COR-L47 (cell line): Measurements from ENCODE around the gene RCOR1.
"Not testable (repeated sequence)": the region's sequence is repeated elsewhere in the genome, so short reads cannot be mapped to it uniquely, and the experiment has no call there.

Source experiments
- DNase-seq: peaks from one replicate; lab custom pipeline; 2025; lab: John Stamatoyannopoulos, UW

RCOR1 gene

DNA sequence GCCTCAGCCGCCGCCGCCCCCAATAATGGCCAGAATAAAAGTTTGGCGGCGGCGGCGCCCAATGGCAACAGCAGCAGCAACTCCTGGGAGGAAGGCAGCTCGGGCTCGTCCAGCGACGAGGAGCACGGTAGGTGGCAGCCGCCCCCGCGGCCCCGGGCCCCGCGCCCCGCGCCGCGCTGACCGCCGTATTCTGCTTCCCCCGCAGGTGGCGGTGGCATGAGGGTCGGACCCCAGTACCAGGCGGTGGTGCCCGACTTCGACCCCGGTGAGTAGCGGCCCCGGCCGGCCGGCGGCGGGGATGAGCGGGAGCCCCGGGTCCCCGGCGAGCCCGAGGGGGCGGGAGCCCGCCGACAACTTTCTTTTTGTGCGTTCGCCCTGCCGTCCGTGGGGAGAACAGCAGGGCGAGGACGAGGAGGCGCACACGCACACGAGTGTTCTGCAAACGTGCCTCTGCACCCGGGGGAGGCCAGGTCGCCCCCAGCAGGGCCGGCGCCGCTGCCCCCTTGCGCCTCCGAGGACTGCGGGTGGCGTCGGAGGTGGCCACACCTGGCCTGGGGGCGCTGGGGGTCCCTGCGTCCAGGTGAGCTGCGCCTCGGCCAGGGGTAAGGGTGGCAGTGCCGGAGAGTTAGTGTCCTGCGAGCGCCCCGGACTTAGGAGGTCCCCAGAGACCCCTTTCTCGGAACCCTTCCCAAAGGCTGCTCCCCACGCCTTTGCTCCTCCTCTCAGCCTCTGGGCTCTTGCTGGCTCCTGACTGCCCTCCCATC lies 794 bp downstream of the RCOR1 start:
- DNase-seq = peak; percentile 49

DNA sequence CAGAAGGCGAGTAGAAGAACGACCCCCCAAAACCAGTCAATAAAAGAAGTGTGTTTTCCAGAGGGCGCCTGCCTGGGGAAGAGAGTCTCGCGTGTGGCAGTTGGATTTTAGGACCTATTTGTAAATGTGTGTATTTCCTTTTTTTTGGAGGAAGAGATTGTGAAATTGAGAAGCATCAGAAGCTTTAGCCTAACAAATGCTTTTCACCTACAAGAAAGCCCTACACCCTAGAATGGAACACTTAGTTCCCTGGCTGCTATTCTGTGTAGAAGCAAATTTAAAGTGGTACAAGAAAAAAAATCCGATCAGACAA lies 1.3 kb downstream of the RCOR1 start:
- DNase-seq = no peak

DNA sequence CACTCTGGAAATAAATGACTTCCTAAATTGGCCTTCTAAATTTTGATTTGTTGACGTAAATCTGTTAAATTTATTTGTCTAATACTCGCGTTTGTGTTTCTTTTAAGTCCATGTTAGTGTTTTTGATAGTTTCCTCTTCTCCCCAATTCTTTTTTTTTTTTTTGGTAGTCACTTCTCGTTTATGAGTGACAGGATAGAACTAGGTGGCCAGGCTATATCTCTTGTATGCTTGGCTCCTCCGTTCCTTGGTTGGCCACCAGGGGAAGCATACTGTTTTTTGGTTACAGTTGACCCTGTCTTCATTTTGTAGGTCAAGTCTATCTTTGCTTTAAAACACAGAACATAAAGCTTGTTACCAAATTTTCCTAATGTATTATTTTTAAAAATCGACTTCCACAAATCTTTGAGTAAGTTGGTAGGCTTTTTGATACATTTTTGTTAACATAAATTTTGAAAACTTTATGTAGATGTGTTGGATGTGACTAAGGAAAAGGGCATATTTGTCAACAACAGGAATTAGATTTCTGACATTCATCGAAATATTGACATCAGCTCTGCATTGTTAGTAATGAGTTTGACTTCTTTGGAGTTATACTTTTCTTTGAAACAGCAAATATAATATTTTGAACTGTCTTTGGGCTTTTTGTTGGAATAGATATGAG lies 2.2 kb downstream of the RCOR1 start:
- peak; percentile 65 for DNase-seq

DNA sequence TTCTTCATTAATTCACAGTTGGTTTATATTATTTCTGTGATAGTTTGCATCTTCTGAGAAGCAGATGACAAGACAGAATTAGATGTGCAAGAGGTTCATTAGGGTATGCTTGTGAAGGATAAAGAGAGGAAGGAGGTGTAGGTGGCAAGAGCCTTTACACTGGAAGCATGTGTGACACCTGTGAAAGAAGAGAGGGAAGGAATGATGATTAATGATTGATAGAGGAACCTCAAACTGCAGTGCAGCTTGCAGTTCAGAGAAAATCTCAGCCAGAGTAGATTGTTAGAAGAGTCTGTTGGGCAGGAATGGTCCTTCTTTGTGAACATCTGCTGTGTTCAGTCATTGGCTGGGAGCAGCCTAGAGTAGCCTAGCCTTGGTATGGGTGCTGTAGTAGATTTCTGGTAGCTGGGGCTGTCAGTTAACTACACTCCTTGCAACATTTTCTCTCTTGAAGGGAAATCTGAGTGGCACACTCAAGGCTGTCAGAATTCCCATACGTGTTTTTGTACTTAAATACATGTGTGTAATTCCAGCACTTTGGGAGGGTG lies 9.0 kb downstream of the RCOR1 start:
- no peak for DNase-seq

DNA sequence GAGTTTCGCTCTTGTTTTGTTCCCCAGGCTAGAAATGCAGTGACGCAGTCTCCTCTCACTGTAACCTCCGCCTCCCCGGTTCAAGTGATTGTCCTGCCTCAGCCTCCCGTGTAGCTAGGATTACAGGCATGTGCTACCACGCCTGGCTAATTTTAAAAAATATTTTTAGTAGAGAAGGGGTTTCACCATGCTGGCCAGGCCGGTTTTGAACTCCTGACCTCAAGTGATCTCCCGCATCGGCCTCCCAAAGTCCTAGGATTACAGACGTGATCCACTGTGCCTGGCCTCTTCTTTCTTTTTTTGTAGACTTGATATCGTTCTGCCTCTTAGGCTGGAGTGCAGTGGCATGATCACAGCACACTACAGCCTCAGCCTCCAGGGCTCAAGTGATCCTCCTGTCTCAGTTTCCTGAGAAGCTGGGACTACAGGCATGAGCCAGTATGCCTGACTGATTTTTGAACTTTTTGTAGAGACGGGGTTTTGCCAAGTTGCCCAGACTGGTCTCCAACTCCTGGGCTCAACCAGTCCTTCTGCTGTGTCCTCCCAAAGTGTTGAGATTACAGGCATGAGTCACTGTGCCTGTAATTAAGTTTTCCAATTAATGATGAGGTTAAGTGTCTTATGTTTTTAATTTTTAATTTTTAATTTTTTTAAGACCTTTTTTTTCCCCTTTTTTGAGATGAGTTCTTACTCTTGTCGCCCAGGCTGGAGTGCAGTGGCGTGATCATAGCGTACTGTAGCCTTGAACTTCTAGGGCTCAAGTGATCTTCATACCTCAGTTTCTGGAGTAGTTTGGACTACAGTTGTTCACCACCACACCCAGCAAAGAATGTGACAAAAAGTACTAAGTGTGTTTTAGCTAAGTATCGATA lies 10.2 kb downstream of the RCOR1 start:
- no peak for DNase-seq

DNA sequence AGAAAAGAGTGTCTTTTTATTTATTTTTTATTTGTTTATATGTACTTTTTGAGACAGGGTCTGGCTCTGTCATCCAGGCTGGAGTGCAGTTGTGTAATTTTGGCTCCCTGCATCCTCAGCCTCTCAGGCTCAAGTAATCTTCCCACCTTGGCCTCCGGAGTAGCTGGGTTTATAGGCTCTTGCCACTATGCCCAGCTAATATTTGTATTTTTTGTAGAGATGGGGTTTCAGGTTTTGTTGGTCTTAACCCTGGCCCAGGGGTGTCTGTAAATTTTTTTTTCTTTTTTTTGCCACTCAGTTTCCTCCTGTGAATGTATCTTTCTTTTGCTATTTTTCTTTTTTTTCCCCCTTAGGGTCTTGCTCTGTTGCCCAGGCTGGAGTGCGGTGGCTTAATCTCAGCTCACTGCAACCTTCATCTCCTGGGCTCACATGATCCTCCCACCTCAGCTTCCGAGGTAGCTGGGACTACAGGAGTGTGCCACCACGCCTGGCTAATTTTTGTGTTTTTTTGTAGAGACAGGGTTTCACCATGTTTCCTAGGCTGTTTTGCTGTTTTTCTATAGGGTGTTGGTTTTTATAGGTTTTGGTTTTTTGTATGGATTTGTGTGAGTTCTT lies 11.0 kb downstream of the RCOR1 start:
- no peak for DNase-seq

DNA sequence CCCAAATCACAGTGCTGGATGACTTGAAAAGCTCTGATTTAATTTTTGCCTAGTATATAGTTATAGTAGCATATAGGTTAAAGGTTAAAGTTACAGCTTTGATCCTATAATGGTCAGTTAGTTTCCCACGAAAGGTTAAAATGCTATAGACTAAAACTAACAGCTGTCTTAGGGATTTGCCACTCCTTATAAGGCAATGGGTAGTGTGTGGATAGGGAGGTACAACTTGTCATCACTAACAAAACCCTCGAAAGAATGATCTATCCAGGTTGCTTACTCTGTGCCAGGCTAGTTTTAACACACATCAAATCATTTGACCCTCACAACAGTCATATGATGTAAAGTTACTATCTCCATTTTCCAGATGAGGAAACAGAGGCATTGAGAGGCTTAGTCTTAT lies 11.7 kb downstream of the RCOR1 start:
- no peak for DNase-seq

DNA sequence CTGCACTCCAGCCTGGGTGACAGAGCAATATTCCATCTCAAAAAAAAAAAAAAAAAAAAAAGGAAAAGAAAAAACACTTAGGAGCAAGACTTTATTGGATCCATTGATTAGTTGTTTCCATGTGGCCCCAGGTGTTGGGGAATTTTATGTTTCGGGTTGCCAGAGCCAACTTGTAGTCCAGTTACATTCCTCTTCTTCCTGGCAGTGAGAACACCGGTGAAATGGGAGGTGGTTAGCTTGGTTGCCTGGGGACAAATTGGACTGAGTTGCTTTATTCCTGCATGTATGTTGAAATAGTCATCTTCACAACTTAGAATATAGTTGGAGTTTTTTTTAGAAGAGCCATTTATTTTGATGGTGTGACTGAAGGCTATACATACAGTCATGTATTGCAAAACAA lies 12.6 kb downstream of the RCOR1 start:
- no peak for DNase-seq

DNA sequence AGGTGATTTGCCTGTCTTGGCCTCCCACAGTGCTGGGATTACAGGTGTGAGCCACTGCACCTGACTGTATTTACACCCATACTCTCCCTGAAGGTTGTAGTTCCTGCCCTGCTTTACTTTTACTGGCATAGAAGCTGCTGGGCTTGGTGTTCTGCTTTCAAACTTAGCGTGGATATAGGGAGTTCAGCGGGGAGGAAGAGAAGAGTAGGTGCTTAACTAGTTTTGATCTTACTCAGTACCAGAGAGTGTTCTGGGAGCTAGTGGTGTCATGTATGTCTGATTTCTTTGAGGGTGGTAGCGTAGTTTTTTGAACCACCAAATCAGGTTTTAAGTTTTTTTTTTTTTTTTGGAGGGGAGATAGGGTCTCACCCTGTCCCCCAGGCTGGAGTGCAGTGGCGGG lies 13.8 kb downstream of the RCOR1 start:
- DNase-seq = no peak

DNA sequence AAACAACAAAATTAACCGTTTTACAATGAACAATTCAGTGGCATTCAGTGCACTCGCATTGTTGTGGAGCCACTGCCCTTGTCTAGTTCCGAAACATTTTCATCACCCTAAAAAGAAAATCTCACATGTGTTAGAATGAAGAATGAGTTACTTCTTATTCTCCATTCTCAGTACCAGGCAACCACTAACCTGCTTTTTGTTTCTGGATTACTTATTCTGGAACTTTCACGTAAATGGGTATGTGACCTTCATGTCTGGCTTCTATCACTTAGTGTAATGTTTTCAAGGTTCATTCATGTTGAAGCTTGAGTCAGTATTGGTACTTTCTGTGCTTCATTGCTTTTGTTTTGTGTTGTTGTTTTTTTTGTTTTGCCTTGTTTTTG lies 15.6 kb downstream of the RCOR1 start:
- DNase-seq = no peak

DNA sequence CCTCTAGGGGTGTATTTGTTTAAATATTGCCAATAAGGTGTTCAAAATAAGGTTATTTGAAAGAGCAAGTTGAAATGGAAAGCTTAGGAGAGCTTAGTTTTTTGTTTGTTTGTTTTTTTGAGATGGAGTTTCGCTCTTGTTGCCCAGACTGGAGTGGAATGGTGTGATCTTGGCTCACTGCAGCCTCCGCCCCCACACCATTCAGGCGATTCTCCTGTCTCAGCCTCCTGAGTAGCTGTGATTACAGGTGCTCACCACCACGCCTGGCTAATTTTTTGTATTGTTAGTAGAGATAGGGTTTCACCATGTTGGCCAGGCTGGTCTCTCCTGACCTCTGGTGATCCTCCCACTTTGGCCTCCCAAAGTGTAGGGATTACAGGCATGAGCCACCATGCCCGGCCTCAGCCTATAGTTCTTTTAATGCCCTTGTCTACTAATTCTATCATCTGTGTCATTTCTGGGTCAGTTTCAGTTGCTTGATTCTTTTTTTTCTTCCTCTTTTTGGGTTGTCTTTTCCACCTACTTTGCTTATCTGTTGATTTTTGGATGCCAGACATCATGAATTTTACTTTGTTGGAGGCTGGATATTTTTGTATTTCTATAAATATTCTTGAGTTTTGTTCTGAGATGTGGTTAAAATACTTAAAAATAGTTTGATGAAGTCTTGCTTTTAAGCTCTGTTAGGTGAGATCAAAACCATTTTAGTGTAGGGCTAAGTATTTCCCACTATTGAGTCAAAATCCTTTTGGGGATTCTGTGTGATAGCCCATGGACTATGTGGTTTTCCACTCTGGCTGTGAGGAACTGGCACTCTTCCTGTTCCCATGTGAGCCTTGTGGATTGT lies 18.7 kb downstream of the RCOR1 start:
- DNase-seq = no peak

DNA sequence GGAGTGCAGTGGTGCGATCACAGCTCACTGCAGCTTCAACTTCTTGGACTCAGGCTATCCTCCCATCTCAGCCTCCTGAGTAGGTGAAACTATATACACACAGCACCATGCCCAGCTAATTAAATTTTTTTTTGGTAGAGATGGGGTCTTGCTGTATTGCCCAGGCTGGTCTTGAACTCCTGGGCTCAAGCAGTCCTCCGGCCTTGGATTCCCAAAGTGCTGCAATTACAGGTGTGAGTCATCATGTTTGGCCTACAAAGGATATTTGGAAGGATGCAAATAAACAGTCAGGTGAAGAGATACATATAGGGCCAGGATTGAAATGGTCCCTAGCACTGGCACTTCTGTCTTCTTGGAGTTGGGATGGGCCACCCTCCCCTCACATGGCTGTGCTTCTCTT lies 23.9 kb downstream of the RCOR1 start:
- DNase-seq = no peak

DNA sequence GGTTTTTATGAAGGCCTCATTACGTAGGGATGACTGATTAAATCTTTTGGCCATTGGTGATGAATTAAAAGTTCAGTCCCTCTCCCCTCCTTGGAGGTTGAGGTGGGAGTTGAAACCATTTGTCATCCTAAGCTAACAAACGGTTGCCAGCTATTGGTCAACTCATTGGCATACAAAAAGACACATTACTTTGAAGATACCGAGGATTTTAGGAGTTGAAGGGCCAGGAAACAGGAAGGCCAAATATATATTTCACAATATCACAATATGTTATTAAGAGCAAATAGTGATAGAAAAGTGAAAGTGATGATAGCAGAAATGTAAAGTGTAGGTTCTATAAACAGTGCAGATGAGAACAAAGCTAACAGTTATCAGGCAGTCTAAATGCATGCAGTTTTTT lies 24.4 kb downstream of the RCOR1 start:
- DNase-seq = no peak

DNA sequence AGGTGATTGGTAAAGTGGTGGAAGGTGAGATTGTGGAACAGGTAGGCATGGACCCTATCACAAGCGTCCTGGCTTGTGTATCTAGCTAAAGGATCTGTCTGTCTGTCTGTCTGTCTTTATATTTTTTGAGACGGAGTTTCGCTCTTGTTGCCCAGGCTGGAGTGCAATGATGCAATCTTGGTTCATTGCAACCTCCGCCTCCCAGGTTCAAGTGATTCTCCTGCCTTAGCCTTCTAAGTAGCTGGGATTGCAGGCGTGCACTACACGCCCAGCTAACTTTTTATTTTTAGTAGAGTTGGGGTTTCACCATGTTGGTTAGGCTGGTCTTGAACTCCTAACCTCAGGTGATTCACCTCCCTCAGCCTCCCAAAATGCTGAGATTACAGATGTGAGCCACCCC lies 26.6 kb downstream of the RCOR1 start:
- DNase-seq = not testable (repeated sequence)

DNA sequence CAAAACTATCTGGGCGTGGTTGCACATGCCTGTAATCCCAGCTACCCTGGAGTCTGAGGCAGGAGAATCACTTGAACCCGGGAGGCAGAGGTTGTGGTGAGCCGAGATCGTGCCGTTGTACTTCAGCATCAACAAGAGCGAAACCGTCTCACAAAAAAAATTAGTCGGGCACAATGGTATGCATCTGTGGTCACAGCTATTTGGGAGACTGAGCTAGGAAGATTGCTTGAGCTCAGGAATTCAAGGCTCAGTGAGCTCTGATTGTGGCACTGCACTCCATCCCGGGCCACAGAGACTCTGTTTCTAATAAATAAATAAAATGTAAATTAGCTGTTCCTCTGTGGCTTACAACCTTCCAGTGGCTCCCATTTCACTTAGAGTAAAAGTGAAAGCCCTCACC lies 28.0 kb downstream of the RCOR1 start:
- no peak for DNase-seq

DNA sequence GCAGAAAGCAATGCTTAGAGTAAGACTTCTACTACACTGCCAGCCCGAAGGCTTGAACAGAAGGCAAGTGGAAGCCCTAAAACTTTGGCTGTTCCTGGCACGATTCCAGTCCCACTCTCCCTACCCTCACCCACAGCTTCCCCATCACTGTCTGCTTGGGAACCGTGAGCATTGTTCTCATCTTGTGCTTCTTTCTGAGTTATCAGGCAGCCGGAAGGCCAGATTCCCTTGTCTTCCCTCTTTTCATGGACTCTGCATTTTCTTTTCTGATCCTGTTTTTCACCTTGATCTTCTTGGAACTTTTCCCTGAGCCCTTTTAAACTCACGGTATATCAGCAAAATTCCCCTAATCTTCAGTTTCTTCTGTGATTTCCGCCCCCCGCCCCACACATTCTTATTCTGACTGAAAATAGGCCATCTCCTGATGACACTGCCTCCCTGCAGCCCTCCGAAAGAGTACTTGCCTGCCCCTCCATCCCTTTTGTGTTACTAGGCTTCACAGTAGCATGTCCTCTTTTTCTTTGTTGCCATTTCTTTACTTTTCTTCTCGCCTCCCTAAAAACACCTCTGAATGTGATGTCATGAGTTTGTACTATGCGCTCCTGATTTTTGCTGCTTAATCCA lies 29.9 kb downstream of the RCOR1 start:
- DNase-seq = no peak

DNA sequence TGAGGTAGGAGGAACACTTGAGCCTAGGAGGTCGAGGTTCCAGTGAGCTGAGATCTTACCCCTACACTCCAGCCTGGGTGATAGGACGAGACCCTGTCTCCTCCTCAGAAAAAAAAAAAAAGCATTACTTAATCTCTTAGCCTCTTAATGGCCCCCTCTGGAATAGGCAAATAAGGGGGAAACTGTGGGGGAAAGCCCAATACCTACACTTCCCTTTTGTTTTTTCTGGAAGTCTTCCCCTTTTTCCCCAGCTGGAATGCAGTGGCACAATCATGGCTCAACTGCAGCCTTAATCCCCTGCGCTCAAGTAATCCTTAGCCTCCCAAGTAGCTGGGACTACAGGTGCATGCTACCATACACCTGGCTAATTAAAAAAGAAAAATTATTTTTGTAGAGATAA lies 32.2 kb downstream of the RCOR1 start:
- DNase-seq = no peak

DNA sequence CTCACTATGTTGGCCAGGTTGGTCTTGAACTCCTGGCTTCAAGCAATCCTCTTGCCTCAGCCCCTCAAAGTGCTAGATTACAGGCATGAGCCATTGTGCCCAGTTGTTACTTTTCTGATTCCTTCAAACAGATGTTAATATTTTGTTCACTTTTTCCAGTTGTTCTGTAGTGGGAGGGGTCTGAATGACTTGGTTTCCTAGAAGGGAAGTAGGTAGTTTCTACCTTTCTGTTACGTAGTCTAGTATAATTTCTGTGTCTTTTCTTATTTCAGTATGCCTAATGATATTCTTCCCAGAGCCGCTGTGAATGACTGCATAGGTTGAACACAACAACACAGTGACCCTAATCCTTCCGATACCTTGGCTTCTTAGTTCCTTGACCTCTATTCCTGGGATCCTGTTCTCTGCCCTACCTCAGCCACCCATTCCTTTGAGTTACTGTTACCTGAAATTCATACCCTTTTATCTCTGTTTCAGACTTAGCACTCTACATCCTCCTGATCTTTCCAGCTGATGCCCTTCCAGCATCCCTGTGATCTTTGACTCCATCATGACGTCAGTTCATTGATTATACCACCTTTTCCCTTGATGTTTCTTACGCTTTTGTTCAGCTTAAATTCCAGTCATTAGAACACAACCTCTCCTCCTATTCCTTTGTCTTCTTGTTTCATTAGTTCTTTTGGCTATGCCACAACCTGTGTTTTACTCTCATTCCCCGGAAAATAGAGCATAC lies 33.3 kb downstream of the RCOR1 start:
- DNase-seq = no peak

DNA sequence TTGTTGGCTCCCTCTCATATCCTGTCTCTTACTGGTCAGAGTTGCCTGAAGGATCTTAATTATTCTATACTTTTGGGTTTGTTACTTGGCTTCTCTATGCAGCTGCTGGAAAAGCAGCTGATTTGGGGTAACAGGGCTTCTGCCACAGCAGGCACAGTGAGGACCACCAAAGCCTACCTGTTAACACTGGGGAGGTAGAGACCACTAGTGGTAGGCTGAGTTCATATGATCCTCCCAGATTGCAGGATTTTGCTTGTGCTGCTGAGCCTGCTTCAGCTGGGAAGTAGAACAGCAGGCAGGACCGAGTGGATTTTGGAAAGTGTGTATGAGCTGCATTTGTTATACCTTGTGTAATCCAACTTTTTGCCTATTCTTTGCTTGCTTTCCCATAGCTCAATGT lies 34.1 kb downstream of the RCOR1 start:
- DNase-seq = no peak

DNA sequence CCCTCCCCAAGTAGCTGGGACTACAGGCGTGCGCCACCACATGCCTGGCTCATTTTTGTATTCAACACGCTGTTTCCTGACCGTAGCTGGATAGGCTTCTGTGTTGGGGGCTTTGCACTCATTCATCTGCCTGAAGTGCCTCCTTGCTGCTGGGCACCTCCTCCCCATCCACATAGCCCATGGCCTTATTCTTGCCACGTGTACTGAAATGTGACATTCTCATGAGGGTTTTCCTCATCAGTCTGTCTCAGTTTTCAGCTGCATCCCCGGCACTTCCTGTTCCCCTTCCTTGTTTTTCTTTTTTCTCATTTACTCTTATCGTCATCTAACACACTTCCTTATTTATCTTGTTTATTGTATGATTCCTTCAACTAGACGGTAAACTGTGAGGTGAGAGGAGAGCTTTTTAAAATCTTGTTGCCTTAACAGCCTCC lies 36.6 kb downstream of the RCOR1 start:
- DNase-seq = no peak
